ENCODE measurements around the gene CTDNEP1. TPM values are rescaled to one million over a fixed set of nuclear protein-coding genes. Genes with fewer than 3 reads are reported as not detected.

Gene CTDNEP1
- total and polyA plus RNA-seq, 4 donors: 92.9 to 113 (median 108) TPM

DNA sequence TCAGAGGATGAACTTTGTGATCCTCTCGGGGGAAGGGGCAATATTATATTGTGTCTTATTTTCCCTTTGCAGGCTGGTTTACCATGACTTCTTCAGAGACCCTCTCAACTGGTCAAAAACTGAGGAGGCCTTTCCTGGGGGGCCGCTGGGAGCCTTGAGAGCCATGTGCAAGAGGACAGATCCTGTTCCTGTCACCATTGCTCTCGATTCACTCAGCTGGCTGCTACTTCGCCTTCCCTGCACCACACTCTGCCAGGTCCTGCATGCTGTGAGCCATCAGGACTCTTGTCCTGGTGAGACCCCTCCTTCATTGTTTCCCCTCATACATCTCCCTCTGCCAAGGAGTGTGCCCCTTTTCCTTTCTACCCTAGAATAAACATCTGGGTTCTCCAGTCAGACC lies 3.0 kb upstream of the CTDNEP1 start:
- intact Hi-C loops (cut with DNase I): loop anchor here in 1 of 2 donors (5.0 kb wide), 1 partner anchor 43 kb away; no protein-coding TSS in a partner anchor
- H3K9me3 ChIP-seq (ENCODE audit: control insufficient read depth, low read length): no peaks in the 10 kb centered on the region
- 92 to 95% methylated on average over 4 of the region's 4 CpGs for WGBS, 2 donors
- ATAC-seq (ENCODE audit: low FRiP score): no peak
- H3K4me3 ChIP-seq (ENCODE audit: low read length in 2 of 2): no peak overlapping the region
- H3K36me3 ChIP-seq (ENCODE audit: control insufficient read depth in 1 of 2, insufficient read depth in 2 of 2, low read length in 1 of 2): peaks cover 0 to 8% of the 10 kb centered on the region in 2 donors
- no peaks in the 10 kb centered on the region for H3K27me3 ChIP-seq (ENCODE audit: control insufficient read depth in 1 of 2, insufficient read depth in 2 of 2, low read length in 1 of 2)
- H3K4me1 ChIP-seq (ENCODE audit: control insufficient read depth in 1 of 2, insufficient read depth in 2 of 2, low read length in 2 of 2): no peaks in the 10 kb centered on the region
- DNase-seq: no peak
- H3K27ac ChIP-seq (ENCODE audit: low read depth in 1 of 2, low read length in 2 of 2): no peak overlapping the region

DNA sequence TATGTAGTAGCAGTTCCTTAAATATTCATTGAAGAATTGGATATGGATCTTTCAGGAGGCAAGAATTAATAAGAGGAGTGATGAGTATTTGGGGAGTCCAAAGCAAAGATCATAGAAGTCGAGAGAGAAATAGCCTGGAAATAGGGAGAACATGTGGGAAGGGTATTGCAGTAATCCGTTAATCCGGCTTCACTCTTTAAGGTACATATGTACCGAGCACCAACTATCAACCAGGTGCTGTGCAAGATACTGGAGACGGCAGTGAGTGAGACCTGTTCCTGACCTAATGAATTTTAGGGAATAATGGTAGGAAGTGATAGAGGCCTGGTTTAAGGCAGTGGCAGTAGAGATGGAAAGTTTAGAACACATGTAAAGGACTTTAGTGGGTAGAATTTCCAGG lies 1.5 kb upstream of the CTDNEP1 start:
- Histone ChIP-seq H3K4me3 (ENCODE audit: low read length in 2 of 2) (peak overlapping the region in 1 of 2 donors; percentile 43), H3K36me3 (ENCODE audit: control insufficient read depth in 1 of 2, insufficient read depth in 2 of 2, low read length in 1 of 2) (peaks cover 0 to 6% of the 10 kb centered on the region in 2 donors), H3K27ac (ENCODE audit: low read depth in 1 of 2, low read length in 2 of 2) (no peak overlapping the region), H3K4me1 (ENCODE audit: control insufficient read depth in 1 of 2, insufficient read depth in 2 of 2, low read length in 2 of 2) (peaks cover 0 to 2% of the 10 kb centered on the region in 2 donors), H3K9me3 (ENCODE audit: control insufficient read depth, low read length) (no peaks in the 10 kb centered on the region), H3K27me3 (ENCODE audit: control insufficient read depth in 1 of 2, insufficient read depth in 2 of 2, low read length in 1 of 2) (no peaks in the 10 kb centered on the region)
- WGBS, 2 donors: 67 to 81% methylated on average over 5 of the region's 5 CpGs
- intact Hi-C loops (cut with DNase I): loop anchor here in 1 of 2 donors (5.0 kb wide), 1 partner anchor 44 kb away; no protein-coding TSS in a partner anchor
- ATAC-seq (ENCODE audit: low FRiP score): no peak
- DNase-seq: no peak

DNA sequence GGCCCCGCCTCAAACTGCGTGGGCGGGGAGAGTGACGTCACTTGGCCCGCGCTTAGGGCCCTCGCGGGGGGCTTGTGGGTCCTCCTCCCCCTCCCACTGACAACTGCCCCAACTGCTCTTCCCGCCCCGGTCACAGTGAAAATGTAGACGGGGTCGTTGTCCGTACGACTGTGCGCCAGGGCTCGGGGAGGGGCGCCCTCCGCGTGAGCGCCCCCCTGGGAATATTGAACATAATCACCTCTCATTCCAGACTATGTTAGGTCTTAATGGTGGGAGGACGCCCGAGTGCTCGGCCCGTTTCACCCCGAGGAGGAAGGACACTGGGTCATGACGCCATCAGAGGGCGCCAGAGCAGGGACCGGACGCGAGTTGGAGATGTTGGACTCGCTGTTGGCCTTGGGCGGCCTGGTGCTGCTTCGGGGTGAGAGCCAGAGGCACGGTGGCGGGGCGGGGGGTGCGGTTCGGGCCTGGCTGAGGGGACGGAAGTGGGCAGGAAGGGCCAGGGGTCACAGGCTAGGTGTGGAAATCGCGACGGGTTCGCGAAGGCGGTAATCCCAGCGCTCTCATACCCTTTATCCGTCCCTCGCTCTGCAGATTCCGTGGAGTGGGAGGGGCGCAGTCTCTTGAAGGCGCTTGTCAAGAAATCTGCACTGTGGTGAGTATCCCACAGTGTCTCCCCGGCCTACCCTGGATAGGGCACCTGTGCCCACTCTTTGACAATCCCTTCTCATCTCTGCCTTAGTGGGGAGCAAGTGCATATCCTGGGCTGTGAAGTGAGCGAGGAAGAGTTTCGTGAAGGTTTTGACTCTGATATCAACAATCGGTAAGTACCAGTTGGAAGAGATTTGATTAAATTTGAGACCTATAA lies 876 bp upstream of the CTDNEP1 start, which contains the start of gene ELP5:
Gene ELP5 (plus strand): TSS at position 40 of the 868 bp plus-strand sequence. CDS start 336 bp downstream, at position 376.
- 1 to 2% methylated on average over 54 to 55 of the region's 55 CpGs for WGBS, 2 donors
- peak within 1 kb of the TSS; percentile 98 to 99 for H3K4me3 ChIP-seq (ENCODE audit: low read length in 2 of 2)
- intact Hi-C loops (cut with DNase I): loop anchor here in 1 of 2 donors (1.0 to 5.0 kb wide), 2 partner anchors 38 to 45 kb away; no protein-coding TSS in a partner anchor
- H3K27ac ChIP-seq (ENCODE audit: low read depth in 1 of 2, low read length in 2 of 2): peak within 1 kb of the TSS; percentile 71 to 94
- H3K9me3 ChIP-seq (ENCODE audit: control insufficient read depth, low read length): no peaks in the 10 kb centered on the region
- ATAC-seq (ENCODE audit: low FRiP score) (peak; percentile 92), DNase-seq (peak; percentile 97 to 99)
- H3K27me3 ChIP-seq (ENCODE audit: control insufficient read depth in 1 of 2, insufficient read depth in 2 of 2, low read length in 1 of 2): no peaks in the 10 kb centered on the region
- peaks cover 0 to 2% of the 10 kb centered on the region in 2 donors for H3K4me1 ChIP-seq (ENCODE audit: control insufficient read depth in 1 of 2, insufficient read depth in 2 of 2, low read length in 2 of 2)
- peaks cover 0 to 6% of the 10 kb centered on the region in 2 donors for H3K36me3 ChIP-seq (ENCODE audit: control insufficient read depth in 1 of 2, insufficient read depth in 2 of 2, low read length in 1 of 2)

DNA sequence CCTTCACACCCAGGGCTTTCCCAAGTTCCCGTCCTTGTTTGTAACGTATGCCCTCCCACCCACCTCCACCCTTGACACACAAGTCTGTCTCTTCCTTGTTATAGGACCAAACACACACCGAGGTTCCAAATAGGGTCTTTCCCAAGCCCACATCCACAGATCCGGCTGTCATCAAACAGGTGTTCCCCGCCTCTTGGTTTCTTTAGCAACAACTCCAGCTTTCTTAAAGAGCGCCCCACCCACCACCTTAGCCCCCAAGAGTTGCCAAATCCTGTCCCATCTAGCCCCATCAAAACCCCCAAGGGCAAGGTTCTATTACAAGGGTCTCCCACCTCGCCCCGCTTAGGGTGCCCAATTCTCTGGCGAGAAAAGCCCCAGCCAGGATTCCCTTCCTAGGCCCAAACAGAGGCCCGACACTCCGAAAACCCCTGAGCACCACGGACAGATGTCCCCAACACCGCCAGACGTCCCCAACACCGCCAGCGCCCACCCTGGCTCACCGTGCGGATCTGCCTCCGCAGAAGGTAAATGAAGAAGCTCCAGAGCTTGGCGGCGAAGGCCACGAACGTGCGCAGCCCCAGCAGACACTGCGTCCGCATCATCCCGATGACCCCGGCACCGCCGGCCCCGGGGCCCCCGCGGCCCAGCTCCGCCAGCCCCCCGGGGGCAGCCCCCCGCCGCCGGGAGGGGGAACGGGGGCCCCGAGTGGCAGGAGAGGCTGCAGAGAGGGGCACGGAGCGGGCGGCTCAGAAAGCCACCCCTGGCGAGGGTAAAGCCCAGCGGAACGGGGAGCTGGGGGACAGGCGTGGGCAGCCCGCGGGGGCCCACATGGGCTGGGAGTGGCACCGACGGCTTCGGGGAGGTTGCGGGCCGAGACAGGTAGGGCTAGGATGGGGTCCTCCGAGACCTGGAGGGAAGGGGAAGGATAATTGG lies 573 bp downstream of the CTDNEP1 start:
- DNase-seq (no peak), ATAC-seq (ENCODE audit: low FRiP score) (no peak)
- WGBS, 2 donors: 0 to 1% methylated on average over 41 to 55 of the region's 55 CpGs
- Histone ChIP-seq H3K4me1 (ENCODE audit: control insufficient read depth in 1 of 2, insufficient read depth in 2 of 2, low read length in 2 of 2) (peaks cover 0 to 2% of the 10 kb centered on the region in 2 donors), H3K27ac (ENCODE audit: low read depth in 1 of 2, low read length in 2 of 2) (peak overlapping the region; percentile 40 to 73), H3K4me3 (ENCODE audit: low read length in 2 of 2) (peak overlapping the region; percentile 98 to 99), H3K9me3 (ENCODE audit: control insufficient read depth, low read length) (no peaks in the 10 kb centered on the region), H3K36me3 (ENCODE audit: control insufficient read depth in 1 of 2, insufficient read depth in 2 of 2, low read length in 1 of 2) (peaks cover 0 to 3% of the 10 kb centered on the region in 2 donors), H3K27me3 (ENCODE audit: control insufficient read depth in 1 of 2, insufficient read depth in 2 of 2, low read length in 1 of 2) (no peaks in the 10 kb centered on the region)
- intact Hi-C loops (cut with DNase I): loop anchor here in 1 of 2 donors (5.0 kb wide), 1 partner anchor 46 kb away; no protein-coding TSS in a partner anchor

DNA sequence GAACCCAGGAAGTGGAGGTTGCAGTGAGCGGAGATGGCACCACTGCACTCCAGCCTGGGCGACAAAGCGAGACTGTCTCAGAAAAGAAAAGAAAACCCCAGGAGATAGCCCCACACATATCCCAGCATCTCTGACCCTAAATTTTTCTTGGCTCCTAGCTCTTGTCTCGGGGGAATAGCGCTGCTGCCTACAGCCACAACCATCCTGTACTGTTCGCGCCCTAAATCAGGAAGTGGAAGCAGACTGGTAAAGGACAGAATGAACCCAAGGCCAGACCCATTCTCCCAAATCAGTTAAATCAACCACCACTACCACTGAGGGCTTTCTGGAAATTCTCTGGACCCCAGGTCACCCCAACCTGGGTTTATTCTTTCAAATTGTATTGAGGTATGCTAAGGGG lies 1.7 kb downstream of the CTDNEP1 start:
- DNase-seq (no peak), ATAC-seq (ENCODE audit: low FRiP score) (no peak)
- peaks cover 0 to 5% of the 10 kb centered on the region in 2 donors for H3K36me3 ChIP-seq (ENCODE audit: control insufficient read depth in 1 of 2, insufficient read depth in 2 of 2, low read length in 1 of 2)
- H3K27me3 ChIP-seq (ENCODE audit: control insufficient read depth in 1 of 2, insufficient read depth in 2 of 2, low read length in 1 of 2): no peaks in the 10 kb centered on the region
- intact Hi-C loops (cut with DNase I): loop anchor here in 1 of 2 donors (5.0 kb wide), 1 partner anchor 47 kb away; no protein-coding TSS in a partner anchor
- peaks cover 0 to 2% of the 10 kb centered on the region in 2 donors for H3K4me1 ChIP-seq (ENCODE audit: control insufficient read depth in 1 of 2, insufficient read depth in 2 of 2, low read length in 2 of 2)
- 76% methylated on average over 7 of the region's 7 CpGs for WGBS, 2 donors
- H3K27ac ChIP-seq (ENCODE audit: low read depth in 1 of 2, low read length in 2 of 2): no peak overlapping the region
- no peaks in the 10 kb centered on the region for H3K9me3 ChIP-seq (ENCODE audit: control insufficient read depth, low read length)
- H3K4me3 ChIP-seq (ENCODE audit: low read length in 2 of 2): no peak overlapping the region

DNA sequence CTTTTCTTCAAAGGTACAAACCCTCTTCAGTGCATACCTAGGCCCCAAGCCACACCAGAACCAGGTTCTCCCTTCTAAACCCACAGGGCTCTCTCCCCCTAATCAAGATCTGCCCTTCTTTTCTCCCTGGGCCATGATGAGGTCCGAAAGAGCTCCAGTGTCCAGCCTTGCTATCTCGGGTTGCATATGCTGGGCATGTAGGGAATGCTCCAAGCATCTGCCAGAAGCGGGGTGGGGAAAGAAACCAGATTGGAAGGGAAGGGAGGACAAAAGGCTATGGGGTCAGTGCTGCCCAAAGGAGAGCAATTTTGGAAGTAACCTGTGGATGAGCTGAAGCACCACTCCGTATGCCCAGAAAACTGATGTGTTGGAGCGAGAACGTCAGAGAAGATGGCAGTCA lies 2.3 kb downstream of the CTDNEP1 start:
- DNase-seq: no peak
- H3K27me3 ChIP-seq (ENCODE audit: control insufficient read depth in 1 of 2, insufficient read depth in 2 of 2, low read length in 1 of 2): no peaks in the 10 kb centered on the region
- ATAC-seq (ENCODE audit: low FRiP score): no peak
- H3K9me3 ChIP-seq (ENCODE audit: control insufficient read depth, low read length): no peaks in the 10 kb centered on the region
- intact Hi-C loops (cut with DNase I): no loop called here
- no peak overlapping the region for H3K27ac ChIP-seq (ENCODE audit: low read depth in 1 of 2, low read length in 2 of 2)
- peaks cover 0 to 2% of the 10 kb centered on the region in 2 donors for H3K4me1 ChIP-seq (ENCODE audit: control insufficient read depth in 1 of 2, insufficient read depth in 2 of 2, low read length in 2 of 2)
- 76 to 77% methylated on average over 6 of the region's 6 CpGs for WGBS, 2 donors
- no peak overlapping the region for H3K4me3 ChIP-seq (ENCODE audit: low read length in 2 of 2)
- H3K36me3 ChIP-seq (ENCODE audit: control insufficient read depth in 1 of 2, insufficient read depth in 2 of 2, low read length in 1 of 2): peaks cover 0 to 2% of the 10 kb centered on the region in 2 donors

DNA sequence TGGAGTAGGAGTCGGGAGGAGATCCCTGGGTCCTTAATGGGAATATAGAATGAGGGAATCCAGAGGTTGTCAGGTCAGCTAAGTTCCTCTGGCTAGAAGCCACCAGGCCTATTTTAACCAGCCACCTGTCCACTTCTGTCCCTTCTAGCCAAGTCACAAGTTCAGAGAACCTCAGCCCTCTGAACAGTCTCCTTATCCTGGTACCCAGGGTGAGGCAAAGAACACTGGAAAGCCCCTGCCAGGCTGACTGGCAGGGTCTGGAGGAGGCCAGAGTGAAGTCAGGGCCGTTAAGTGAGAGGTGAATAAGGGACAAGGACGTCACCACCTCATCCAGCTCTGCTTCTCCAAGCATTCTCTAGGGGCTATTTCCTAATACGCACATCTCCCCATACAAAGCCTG lies 2.7 kb downstream of the CTDNEP1 start:
- Histone ChIP-seq H3K4me3 (ENCODE audit: low read length in 2 of 2) (no peak overlapping the region), H3K36me3 (ENCODE audit: control insufficient read depth in 1 of 2, insufficient read depth in 2 of 2, low read length in 1 of 2) (peaks cover 0 to 2% of the 10 kb centered on the region in 2 donors), H3K9me3 (ENCODE audit: control insufficient read depth, low read length) (no peaks in the 10 kb centered on the region), H3K27ac (ENCODE audit: low read depth in 1 of 2, low read length in 2 of 2) (no peak overlapping the region), H3K27me3 (ENCODE audit: control insufficient read depth in 1 of 2, insufficient read depth in 2 of 2, low read length in 1 of 2) (no peaks in the 10 kb centered on the region), H3K4me1 (ENCODE audit: control insufficient read depth in 1 of 2, insufficient read depth in 2 of 2, low read length in 2 of 2) (peaks cover 0 to 2% of the 10 kb centered on the region in 2 donors)
- no peak for DNase-seq
- intact Hi-C loops (cut with DNase I): no loop called here
- no peak for ATAC-seq (ENCODE audit: low FRiP score)
- WGBS, 2 donors: 66 to 72% methylated on average over 4 of the region's 4 CpGs

DNA sequence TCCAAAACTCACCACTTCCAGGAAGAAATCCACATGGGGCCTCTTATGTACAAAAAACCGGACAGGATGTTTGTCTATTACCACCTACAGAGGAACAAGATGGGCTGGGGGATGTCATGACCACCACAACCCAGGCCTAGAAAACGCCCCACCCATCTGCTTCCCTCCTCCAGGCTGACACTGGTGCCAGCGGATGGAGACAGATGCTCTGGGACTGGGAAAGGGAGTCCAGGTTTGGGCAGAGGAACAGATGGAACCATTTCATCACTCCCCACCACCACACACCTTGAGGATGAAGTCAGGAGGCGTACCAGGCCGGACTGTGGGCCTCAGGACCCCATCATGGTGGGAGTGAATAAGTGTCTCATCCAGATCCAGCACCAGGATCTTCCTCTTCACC lies 4.8 kb downstream of the CTDNEP1 start:
- Histone ChIP-seq H3K27me3 (ENCODE audit: control insufficient read depth in 1 of 2, insufficient read depth in 2 of 2, low read length in 1 of 2) (no peaks in the 10 kb centered on the region), H3K4me1 (ENCODE audit: control insufficient read depth in 1 of 2, insufficient read depth in 2 of 2, low read length in 2 of 2) (peaks cover 0 to 2% of the 10 kb centered on the region in 2 donors), H3K4me3 (ENCODE audit: low read length in 2 of 2) (no peak overlapping the region), H3K27ac (ENCODE audit: low read depth in 1 of 2, low read length in 2 of 2) (no peak overlapping the region), H3K36me3 (ENCODE audit: control insufficient read depth in 1 of 2, insufficient read depth in 2 of 2, low read length in 1 of 2) (peaks cover 0 to 2% of the 10 kb centered on the region in 2 donors), H3K9me3 (ENCODE audit: control insufficient read depth, low read length) (no peaks in the 10 kb centered on the region)
- no peak for DNase-seq
- 89 to 91% methylated on average over 5 of the region's 5 CpGs for WGBS, 2 donors
- intact Hi-C loops (cut with DNase I): no loop called here
- ATAC-seq (ENCODE audit: low FRiP score): no peak
